Stimulated activated CD8-positive, alpha-beta memory T cell treated with anti-CD3 and anti-CD28 coated beads, Interleukin-7, amount 100 ng/mL, for 4 hours (primary cell): Measurements from ENCODE around the gene HARS1.
"Not testable (repeated sequence)": the region's sequence is repeated elsewhere in the genome, so short reads cannot be mapped to it uniquely, and the experiment has no call there.

Experiments used
- DNase-seq, 2 donors: peaks; one replicate each; pipeline ENCODE4 v3.0.0-alpha.2; 2020; ENCODE audit warnings: low read depth in 2 of 2

The HARS1 gene

DNA sequence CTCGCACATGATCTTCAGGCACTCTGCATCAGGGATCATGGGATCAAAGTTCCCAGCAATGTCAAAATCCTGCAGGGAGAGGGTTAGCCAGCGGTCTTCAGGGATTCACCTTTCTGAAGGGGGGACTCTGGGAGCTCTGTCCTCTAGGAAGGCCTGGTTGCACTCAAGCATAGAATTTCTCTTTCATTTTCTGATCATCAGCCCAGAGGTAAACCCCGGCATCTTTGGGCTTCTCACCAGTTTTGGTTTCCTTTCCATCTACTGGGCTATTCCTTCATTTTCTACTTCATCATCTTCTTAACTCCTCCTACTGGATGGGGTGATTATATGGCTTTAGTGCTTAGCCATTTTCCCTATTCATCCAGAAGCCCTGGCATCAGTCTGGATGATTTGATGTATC lies 13.2 kb downstream of the HARS1 start:
- DNase-seq: no peak

DNA sequence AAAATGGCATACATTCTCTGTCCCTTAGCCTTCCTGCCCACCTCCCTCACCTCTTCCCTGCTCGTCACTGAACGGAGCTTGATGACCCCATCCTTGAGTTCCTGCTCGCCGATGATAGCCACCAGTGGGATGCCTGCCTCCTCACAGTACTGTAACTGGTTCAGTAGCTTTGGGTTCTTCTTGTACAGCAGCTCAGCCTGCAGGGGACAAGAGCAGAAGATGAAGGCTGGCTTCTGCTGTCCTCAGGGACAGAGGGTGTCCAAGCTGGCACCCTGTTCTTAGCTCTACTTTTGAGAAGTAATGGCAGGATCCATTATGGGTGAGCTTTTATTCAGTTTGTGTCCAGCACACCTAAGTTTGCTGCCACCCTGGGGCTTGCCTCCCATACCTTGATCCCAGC lies 16.5 kb downstream of the HARS1 start:
- DNase-seq: no peak

DNA sequence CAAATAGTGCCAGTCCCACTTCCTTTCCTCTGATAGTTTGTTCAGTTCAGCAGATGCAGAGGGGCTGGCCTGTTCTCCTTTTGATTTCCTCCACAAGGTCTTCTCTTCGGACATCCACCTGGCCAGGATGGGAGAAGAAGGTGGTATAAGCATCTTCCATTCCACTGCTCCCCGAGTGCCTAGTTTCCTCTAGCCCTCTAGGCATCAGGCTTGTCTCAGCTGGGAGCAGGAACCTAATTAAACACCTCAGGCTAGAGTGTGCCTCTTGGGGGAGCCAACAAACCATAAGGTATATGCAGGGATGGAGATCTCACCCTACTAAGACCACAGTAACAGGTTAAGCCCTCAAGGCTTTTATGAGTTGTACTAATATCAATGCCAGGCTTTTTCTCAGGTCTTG lies 17.0 kb downstream of the HARS1 start:
- no peak for DNase-seq

DNA sequence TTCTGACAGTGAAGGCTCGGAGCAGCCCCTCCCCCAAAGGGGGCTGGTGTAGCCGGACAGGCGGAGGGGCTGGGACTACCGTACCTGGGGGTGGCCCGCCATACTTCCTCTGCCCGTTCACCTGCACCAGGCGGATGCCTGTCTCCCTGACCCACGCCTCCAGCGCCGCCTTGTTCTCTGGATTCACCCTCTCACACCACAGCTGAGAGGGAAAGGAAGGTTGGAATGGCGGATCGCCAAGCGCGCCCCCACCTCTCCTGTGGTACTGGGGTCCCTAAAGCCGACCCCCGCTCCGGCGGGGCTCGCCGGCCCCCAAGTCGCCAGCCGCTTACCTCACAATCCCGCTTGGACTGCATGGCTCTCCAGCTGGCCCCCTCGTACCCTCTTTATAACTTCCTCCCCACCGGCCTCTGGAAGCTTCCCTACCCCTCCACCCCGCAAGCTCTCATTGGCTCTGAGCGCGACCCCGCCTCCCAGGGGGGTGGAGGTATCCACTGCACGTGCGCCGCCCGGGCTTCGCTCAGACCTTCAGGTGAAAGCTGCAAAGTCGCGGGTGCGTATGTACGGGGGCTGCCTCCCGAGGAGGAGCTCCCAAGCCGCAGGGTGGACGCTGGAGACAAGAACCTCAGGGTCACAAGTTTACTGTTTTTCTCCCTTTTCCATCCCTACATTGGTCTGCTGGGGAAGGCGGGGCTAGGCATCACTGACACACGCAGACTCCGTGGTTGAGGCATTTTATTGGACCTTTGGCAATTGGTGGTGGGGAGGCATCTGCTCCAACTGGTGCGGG lies 17.8 kb downstream of the HARS1 start, which contains the start of gene DND1:
TSS of gene DND1 (minus strand) at position 390 of the 790 bp plus-strand sequence. CDS start at position 356, 34 bp downstream.
- DNase-seq: no peak

DNA sequence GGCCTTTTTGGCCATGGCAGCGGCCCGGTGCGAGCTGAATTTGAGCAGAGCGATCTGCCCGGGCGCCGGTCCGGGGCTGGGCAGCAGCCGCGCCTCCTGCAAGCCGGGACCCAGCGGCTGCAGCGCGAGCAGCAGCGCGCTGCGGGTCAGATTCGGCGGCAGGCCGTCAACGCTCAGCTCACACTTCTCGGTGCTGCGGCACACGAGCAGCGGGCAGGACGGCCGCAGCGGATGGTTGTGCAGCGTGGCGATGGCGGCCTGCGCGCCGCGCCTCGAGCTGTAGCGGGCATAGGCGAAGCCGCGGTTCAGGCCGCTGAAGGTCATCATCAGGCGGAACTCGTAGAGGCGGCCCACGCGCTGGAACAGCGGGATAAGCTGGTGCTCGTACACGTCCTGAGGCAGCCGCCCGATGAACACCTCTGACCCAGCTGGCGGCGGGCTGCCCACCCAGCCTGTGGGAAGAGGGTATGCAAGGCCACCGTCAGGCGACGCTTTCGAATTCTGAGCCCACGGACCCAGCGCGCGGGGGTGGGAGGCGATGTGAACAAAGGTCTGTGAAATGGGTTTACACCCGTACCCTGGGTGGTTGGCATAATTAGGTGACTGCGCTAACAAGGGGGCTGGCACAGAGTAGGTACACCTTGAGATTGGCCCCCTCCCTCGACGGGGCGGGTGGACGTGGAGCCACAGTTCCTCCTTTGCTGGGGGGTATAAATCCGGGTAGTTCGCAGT lies 18.5 kb downstream of the HARS1 start:
- no peak for DNase-seq

DNA sequence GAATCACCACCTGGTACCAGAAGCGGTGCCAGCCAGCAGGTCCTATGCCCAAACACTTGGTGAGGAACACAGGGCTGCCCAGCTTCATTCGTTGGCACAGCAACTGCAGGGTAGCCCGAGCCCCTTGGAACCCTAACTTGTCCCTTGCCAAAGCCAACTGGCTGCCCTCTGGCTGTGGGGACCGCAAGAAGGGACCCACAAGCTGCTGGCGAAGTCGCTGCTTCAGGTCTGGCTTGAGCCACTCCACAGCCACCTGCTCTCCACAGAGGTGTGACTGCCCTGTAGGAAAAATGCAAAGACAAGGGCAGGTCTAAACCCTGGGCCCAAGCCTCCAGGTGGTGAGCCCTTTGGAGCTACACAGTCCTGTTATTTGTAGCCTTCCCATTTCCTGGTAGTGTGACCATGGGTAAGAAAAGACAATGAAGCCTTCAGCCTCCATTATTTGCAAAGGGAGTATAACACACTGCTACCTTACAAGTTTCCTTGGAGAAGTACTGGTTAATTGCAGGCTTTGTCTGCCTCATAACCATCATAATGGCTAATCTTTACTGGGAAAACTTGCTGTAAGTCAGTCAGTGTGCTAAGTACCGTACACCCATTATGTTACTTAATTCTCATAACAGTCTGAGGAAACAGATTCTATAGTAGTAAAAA lies 19.6 kb downstream of the HARS1 start:
- DNase-seq: no peak

DNA sequence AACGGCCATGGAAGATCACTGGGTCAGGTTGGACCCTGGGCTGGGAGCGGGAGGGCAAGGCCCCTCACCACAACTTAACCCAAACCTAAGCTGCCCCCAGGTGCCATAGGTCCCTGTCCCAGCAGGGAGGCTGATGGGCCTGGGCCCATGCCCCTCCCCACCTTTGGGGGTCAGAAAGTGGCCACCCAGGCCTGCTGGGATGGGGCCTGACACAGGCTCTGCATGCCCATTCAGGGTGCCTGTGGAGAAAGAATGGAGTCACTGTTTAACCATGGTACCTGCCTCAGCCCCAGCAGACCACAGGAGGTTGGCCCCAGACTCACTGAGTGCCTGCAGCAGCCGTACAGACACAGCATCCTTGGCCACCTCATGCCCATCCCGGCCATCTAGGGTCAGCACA lies 20.1 kb downstream of the HARS1 start:
- DNase-seq: not testable (repeated sequence)

DNA sequence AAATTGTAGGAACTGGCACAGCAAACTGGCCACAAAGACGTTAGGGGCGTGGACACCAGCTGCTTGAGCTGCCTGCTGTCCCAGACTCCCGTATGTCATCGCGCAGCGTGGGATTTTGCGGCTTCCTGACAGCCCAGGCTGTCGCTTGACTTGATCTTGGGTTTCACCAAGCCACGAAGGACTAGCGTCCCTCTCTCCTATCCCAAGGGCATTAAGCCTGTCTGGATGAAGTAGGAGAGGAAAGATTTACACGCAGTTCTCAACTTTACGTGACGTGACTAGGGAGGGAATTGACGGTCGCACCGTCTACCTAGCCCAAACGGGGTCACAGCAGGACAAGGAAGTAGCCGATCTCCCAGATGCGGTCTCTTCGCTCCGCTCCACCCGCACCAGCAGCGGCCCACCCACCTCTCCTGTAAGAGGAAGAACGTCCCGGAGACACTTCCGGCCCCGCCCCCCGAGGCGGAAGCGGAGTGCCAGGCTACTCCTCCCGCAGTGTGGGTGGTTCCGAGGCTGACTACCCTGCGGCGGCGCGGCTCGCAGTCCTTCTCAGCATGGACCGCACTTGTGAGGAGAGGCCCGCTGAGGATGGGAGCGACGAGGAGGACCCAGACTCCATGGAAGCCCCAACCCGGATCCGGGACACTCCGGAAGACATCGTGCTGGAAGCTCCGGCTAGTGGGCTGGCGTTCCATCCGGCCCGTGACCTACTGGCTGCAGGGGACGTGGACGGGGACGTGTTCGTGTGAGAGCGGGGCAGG lies 26.6 kb downstream of the HARS1 start, which contains the start of gene WDR55:
TSS of gene WDR55 (plus strand) at position 546 of the 761 bp plus-strand sequence. CDS start at position 555, 9 bp downstream.
- peak; percentile 92 to 96 for DNase-seq

DNA sequence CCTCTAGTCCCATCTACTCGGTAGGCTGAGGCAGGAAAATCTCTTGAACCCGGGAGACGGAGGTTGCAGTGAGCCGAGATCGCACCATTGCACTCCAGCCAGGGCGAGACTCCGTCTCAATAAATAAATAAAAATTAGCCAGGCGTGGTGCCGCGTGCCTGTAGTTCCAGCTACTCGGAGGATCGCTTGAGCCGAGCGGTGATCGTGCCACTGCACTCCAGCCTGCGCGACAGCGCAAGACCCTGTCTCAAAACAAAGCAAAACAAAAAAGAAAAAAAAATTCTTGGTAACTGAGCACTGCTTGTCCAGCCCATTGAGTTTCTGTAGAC lies 27.2 kb downstream of the HARS1 start:
- no peak for DNase-seq

DNA sequence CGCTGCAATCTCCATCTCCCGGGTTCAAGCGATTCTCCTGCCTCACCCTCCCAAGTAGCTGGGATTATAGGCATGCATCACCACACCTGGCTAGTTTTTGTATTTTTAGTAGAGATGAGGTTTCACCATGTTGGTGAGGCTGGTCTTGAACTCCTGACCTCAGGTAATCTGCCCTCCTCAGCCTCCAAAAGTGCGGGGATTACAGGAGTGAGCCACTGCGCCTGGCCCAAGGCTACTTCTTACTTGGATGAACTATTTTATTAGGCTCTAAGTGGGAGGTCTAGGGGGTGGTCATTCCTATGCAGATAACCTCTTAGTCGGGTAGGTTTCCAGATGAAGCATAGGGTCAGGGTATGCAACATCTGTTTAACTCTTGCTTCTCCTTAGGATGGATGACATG lies 30.8 kb downstream of the HARS1 start:
- DNase-seq: not testable (repeated sequence)

DNA sequence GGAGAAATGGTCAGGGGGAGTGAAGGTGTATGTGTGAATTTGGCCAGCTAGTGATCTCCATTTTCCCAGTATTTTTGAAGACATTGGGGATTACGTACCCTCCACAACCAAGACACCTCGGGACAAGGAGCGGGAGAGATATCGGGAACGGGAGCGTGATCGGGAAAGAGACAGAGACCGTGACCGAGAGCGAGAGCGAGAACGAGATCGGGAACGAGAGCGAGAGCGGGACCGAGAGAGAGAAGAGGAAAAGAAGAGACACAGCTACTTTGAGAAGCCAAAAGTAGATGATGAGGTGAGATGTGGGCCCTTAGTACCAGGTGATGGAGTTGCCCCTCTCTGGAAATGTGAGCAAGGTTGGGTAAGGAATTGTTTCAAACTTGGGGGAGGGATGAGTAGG lies 32.3 kb downstream of the HARS1 start:
- no peak for DNase-seq

DNA sequence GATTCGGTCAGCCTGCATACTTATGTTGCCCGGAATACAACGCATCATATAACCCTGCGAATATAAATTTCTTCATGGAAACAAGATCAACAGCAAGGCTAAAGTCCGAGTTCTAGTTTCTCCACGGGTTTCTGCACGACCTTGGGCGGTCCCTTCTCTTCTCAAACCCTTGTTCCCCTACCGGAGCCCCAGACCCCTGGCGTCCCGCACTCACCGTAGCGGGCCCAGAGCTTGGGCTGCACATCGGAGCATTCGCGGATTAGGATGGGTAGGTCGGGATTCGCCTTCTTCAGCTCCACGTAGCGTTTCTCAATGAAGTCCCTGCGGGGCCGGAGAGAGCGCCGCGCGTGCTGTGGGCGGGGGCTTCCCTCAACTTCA lies 44.1 kb downstream of the HARS1 start:
- DNase-seq: no peak

DNA sequence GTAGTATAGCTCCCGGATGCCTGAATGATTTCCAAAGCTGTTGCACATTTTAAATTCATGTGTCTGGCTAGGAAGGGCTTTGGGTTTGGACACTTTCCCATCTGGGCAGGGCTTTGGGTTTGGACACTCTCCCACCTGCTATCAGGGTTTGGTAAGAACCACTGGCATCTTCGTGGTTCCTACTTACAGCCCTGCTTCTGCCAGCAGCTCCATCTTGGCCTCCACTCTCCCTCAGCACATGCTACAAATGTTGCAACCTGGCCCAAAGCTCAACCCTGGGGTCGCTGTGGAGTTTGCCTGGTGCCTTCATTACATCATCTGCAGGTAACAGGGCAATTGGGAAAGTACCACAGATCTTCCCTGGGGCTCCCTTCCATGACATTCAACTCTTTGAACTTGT lies 48.5 kb downstream of the HARS1 start:
- DNase-seq: no peak

DNA sequence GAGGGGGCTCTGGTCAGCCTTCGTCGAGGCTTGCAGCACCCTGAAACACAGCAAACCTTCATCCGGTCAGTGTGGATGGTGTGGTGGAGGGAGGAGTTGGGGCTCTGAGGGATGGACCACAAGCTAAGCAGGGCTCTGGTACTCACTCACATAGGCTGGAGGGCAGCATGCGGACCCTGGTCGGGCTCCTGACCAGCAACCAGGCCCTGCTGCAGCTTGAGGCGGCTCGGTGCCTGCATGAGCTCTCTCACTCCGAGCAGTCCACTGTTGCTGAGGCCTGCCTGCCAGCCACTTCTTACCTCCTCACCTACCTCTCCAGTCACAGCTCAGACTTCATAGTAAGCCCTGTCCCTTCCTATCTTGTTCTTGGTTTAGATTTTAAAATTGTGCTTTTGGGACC lies 49.5 kb downstream of the HARS1 start:
- DNase-seq: no peak

DNA sequence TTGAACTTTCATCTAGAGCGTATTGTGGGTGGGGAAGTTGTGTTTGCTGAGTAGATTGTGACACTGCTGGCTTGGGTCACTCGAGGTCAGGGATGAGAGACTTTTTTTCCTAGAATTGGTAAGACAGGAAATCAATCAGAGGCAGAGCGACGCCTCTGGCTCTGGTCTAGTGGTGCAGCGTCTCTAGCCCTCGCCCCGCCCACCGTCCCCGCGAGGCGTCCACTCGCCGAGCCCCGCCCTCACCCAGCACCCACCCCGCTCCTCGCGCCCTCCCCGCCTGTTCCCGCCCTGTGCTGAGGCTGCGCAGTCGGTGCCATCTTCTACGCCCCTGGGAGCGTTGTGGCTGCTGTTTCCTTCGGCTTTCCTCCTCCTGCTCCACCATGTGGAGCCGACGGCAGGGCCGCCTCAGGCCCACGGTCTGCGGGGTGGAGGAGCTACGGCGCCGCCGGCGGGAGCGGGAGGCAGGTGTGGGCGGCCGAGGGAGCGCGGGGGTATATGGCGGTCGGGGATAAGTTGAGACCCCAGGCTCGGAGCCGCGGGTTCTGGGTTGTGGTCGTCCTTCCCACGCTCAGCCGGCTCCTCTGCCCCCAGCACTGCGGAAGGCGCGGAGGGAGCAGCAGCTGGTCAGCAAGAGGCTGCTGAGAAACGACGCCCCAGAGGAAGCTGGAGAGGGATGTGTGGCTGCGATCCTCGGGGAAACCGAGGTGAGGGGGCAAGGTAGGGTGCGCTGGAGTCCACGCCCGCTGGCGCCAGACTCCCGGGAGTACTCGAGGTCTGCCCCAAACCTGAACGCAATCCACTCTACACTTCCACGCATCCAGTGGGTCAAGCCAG lies 51.8 kb downstream of the HARS1 start, which contains the start of gene TMCO6:
TSS of gene TMCO6 (plus strand) at position 304 of the 834 bp plus-strand sequence. CDS start at position 381, 77 bp downstream.
- DNase-seq: peak; percentile 93 to 96

DNA sequence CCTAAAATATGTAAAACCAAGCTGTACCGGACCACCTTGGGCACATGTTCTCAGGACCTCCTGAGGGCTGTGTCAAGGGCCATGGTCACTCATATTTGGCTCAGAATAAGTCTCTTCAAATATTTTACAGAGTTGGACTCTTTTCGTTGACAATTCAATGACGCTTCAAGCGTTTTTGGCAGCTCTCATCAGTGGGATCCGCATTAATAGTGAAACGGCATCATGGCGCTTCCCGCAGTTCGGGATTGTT lies 52.3 kb downstream of the HARS1 start:
- not testable (repeated sequence) for DNase-seq

DNA sequence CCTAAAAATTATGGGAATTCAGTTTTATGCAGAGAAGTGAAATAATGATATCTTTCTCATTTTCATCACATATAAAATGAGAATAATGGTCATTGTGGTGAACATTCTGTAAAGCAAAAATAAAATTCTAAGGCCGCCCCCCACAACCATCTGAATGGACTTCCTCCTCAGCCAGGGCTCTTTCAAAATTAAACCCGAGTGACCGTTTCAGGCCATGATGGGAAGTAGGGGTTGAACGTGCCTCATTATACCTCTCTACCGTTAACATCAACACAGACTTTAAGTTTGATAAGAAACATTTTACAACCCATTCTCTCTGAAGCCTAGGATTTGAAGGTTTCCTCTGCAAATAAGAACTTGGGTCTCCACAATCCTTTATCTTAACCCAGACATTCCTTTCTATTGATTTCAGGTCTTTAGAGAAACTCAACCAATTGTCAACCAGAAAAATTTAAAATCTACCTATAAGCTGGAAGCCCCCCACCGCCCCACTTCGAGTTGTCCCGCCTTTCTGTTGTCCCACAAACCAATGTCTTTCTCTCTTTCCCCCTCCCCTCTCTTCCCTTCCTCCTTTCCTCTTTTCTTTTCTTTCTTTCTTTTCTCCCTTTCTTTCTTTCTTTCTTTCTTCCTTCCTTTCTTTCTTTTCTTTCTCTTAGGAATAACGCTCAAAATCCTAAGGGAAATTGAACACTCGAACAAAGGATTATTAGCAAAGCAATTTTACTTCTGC lies 53.6 kb downstream of the HARS1 start:
- DNase-seq: no peak

DNA sequence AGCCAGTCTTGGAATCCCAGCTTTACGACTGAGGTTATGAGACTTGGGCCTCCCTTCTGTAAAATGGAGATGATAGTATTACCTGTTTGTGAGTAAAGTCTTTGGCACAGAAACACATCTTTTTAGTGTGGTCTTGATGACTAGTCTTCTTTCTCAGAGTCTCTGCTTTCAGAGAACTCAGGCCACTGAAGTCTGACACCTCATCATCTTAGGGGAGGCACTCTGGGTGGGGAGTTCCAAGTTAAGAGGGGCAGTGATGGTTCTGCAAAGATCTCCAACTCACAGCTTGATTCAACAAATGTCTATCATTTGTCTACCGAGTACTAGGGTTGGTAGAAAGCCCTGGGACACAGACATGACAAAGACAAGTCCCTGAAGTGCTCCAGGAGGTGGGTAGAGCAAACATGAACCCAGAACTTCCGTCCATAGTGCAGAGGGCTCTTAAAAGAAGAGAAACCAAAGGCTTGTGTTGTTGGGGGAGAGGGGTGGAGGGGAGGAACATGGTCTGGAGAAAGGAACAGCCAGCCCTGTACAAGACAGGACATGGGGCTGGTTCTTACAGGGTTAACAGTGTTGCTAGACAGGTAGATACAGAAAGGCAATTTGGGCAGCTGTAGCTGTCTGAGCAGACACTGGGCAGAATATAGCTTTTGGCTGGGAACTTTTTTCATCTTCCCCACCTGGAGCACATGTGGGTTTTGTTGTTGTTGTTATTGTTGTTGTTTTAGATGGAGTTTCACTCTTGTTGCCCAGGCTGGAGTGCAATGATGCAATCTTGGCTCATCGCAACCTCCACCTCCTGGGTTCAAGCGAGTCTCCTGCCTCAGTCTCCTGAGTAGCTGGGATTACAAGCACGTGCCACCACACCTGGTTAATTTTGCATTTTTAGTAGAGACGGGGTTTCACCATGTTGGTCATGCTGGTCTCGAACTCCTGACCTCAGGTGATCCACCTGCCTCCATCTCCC lies 55.6 kb downstream of the HARS1 start:
- no peak for DNase-seq

DNA sequence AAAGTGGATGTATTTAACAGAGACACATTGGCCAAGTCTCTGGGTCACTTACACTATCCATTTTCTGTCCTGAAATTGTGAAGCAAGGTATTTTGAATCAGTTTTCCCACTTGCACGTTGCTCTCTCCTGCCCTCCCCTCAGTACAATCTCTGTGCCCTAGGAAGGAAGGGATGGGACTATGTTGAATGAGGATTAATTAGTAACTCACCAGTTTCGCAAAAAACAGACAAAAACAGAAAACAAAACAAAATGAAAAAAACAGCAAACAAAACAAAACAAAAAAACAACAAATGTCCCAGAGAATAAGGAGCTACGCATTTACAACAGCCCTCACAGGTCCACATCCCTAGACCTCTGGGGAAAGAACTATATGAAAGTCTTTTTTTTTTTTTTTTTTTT lies 57.1 kb downstream of the HARS1 start:
- DNase-seq: no peak
